ENCODE results near the gene DHRS2.

DNA sequence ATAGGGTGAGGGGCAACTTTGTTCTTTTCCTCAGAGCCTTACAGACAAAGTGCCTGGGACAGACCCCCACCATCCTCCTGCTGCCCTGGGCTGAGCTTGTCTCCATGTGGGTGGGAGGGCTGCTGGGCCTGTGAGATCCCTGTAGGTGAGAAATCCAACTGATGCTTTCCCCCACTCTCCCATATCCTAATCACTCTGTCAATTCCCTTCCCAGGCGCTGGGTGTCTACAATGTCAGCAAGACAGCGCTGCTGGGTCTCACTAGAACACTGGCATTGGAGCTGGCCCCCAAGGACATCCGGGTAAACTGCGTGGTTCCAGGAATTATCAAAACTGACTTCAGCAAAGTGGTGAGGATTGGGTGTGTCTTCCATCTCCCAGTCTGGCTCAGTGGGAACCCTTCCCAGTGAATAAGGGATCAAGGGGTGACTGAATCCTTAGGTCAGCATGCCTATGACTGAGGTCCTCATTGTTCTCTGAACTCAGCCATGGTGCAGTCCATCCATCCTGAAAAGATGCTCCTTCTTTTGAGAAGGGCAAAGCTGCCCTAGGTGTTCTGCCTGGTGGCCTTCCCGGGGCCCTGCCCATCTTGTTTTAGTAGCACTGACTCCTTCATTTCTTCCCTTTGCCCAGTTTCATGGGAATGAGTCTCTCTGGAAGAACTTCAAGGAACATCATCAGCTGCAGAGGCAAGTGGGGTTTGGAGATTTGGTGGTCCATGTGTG is 8.2 kb downstream of the DHRS2 start:
- no peak for TF ChIP-seq EZH2 (IDR thresholded peaks at IDR 0.05; ENCODE audit: borderline replicate concordance, low read depth, low read length, poor library complexity, severe bottlenecking)
- TF ChIP-seq, protein P1, sequence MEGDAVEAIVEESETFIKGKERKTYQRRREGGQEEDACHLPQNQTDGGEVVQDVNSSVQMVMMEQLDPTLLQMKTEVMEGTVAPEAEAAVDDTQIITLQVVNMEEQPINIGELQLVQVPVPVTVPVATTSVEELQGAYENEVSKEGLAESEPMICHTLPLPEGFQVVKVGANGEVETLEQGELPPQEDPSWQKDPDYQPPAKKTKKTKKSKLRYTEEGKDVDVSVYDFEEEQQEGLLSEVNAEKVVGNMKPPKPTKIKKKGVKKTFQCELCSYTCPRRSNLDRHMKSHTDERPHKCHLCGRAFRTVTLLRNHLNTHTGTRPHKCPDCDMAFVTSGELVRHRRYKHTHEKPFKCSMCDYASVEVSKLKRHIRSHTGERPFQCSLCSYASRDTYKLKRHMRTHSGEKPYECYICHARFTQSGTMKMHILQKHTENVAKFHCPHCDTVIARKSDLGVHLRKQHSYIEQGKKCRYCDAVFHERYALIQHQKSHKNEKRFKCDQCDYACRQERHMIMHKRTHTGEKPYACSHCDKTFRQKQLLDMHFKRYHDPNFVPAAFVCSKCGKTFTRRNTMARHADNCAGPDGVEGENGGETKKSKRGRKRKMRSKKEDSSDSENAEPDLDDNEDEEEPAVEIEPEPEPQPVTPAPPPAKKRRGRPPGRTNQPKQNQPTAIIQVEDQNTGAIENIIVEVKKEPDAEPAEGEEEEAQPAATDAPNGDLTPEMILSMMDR (conservative IDR thresholded peaks at IDR 0.05; ENCODE audit: low read depth, low read length) = no peak

All from A673 (cell line).